Myocyte (in vitro differentiated cells): ENCODE measurements around the gene ADGRB2. TPM values are rescaled to one million over a fixed set of nuclear protein-coding genes. Genes with fewer than 3 reads are reported as not detected.

ENCODE experiments used
- DNase-seq: peaks from one replicate; pipeline ENCODE4 v3.0.0-alpha.2; 2012; ENCODE audit warnings: low read depth
- microRNA-seq: library from miRNA; unstranded; fragments of <30 nt; microRNA quantifications from one replicate; pipeline ENCODE4, GENCODE V29; 2016
- total RNA-seq: library from RNA; depleted of rRNA; stranded (reverse); fragments of >200 nt; gene quantifications from 2 replicates; pipeline ENCODE4 v1.2.3, GENCODE V29; 2014

Gene ADGRB2
- total RNA-seq, 1 donor from 2014 or later: 15.8 TPM

GRCh38 chr1:31681415-31681814 is 82.7 kb downstream of the ADGRB2 start:
- DNase-seq: no peak

GRCh38 chr1:31679676-31680230 is 84.4 kb downstream of the ADGRB2 start:
- DNase-seq: no peak

GRCh38 chr1:31679091-31679490 is 85.0 kb downstream of the ADGRB2 start:
- no peak for DNase-seq

DNA sequence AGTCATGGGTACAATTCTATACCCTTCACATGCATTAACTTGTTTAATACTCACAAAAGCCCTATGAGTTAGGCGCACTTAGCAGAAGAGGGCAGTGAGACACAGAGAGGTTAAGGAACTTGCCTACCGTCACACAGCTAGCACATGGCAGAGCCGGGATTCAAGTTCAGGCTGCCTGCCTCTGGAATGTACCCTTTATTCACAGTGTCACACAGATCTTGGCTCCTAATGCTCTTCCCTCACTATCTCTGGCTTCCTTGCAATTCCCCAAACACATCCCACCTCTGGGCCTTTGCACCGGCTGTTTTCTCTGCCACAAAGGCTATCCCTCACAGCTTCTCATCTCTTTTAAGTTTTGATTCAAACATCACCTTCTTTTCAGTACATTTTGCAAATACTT is 85.5 kb downstream of the ADGRB2 start:
- no peak for DNase-seq

- no peak for DNase-seq
Measured at GRCh38 chr1:31677949-31678348, 86.2 kb downstream of the ADGRB2 start.

DNA sequence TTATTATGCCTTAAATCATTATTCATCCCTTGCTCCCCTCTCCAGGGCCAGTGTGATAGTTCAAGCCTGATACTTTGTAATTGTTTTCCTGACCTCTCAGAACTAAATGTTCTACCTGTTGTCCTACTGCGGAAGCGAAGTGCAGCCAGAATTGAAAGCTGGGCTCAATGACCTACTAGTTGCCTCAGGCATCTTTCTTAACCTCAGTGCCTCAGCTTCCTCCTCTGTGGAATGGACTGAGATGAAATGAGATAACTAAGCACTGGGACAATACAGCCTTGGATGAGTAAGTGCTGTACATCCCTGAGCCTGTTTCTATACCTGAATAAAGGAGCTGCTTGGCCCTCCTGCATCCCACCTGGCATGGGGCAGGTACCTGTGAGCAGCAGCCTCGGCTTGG is 86.7 kb downstream of the ADGRB2 start:
- no peak for DNase-seq

Small RNA genes lying within 50 kb of the gene (microRNA-seq; reads per million reads assigned to microRNA genes)
- not detected for gene MIR4254

Other genes starting within 250 kb of the ADGRB2 start
- gene TINAGL1, start 187.8 kb downstream of the ADGRB2 start, total RNA-seq: 0.11 TPM in 1 of 2 replicates, not detected in the other
- not detected in 2 replicates for gene HCRTR1, start 146.7 kb downstream of the ADGRB2 start, total RNA-seq
- 52.0 and 61.7 TPM in 2 replicates for gene PEF1, start 119.5 kb downstream of the ADGRB2 start, total RNA-seq
- gene COL16A1, start 60.3 kb downstream of the ADGRB2 start, total RNA-seq: 27.9 and 37.7 TPM in 2 replicates
- 8.9 and 9.7 TPM in 2 replicates for gene SPOCD1, start 51.7 kb upstream of the ADGRB2 start, total RNA-seq
- gene PTP4A2, start 174.0 kb upstream of the ADGRB2 start, total RNA-seq: 248 and 298 TPM in 2 replicates
- 44.3 and 45.2 TPM in 2 replicates for gene KHDRBS1, start 249.5 kb upstream of the ADGRB2 start, total RNA-seq